Uterus (tissue), 2 donors: Measurements from ENCODE around the gene PLPP1.

ENCODE experiments used
- CTCF ChIP-seq, 4 experiments: fragments of 200-600 bp in 2 of 4; fragments of 450-650 bp in 2 of 4; sonication (generic) in 2 of 4; IDR thresholded peaks; one replicate each; pipeline ENCODE4 v1.5.1; 2016 to 2019; ENCODE audit warnings: antibody characterized with exemption in 4 of 4, mild to moderate bottlenecking in 2 of 4, moderate library complexity in 1 of 4
- POLR2A ChIP-seq, 2 donors: fragments of 450-650 bp; IDR thresholded peaks; one replicate each; pipeline ENCODE4 v1.6.1; 2016; ENCODE audit warnings: antibody characterized with exemption in 2 of 2, mild to moderate bottlenecking in 1 of 2, moderate library complexity in 1 of 2

GRCh38 chr5:55557123-55557522 is 22.4 kb upstream of the PLPP1 start:
- TF ChIP-seq CTCF (IDR thresholded peaks at IDR 0.05) (no peak), POLR2A (IDR thresholded peaks at IDR 0.05) (no peak)
